Activated CD8-positive, alpha-beta memory T cell treated with anti-CD3 and anti-CD28 coated beads, Interleukin-2, amount 50 U/mL, for 24 hours (primary cell): ENCODE measurements around the gene ZNF615.
A peak's percentile ranks its signal among the peaks of the same experiment; 100 is the strongest.
"Not testable (repeated sequence)": the region's sequence is repeated elsewhere in the genome, so short reads cannot be mapped to it uniquely, and the experiment has no call there.

Experiments
- DNase-seq: peaks from one replicate; pipeline ENCODE4 v3.0.0-alpha.2; 2020; ENCODE audit errors: extremely low read depth

Gene ZNF615

DNA sequence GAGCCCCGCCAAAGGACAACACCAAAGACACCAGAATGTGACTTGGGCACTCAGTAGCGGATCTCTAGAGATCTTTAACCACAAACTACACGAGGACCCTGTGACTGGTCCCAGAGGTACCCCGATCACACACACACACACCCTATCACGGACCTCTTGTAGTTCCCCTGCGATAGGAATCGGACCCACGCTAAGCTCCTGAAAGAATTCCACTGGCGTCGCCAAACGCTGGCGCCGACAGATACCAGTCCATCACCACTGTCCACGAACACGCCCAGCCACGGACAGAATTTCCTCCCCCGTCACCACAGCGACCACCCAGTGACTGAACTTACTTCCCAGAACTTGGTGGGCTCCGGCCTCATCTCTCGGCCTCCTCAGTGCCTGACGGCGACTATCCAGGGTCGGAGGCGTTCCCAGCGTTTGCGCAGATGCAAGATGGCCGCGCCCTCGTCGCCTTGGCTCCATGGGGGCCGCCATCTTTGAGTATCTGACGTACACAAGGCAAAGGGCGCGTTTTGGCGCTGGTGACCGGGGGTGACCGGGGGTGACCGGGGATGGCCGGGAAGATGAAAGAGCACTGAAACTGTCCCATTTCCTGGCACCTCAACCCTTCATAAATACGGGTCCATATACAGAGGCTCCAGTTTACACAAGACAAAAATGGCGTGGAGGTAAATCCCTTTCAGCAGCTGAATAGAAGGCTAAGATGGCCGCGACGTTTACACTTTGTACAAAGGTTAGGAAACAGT, at the start of gene ZNF615:
ZNF615 (minus strand) TSS at position 406 of the 752 bp plus-strand sequence. CDS start 4,500 bp downstream, outside the sequence.
- DNase-seq: peak; percentile 62

DNA sequence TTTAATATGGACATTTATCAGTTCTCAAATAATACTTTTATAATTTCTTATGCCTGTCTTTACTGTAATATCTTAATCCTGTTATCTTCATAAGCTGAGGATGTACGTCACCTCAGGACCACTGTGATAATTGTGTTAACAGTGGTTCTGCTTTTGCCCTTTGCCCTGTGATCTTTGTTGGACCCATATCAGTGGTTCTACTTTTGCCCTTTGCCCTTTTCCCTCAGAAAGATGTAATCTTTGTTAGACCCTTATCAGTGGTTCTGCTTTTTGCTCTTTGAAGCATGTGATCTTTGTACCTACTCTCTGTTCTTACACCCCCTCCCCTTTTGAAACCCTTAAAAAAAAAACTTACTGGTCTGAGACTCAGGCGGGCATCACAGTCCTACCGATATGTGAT, 48.5 kb upstream of the ZNF615 start:
- DNase-seq: not testable (repeated sequence)

DNA sequence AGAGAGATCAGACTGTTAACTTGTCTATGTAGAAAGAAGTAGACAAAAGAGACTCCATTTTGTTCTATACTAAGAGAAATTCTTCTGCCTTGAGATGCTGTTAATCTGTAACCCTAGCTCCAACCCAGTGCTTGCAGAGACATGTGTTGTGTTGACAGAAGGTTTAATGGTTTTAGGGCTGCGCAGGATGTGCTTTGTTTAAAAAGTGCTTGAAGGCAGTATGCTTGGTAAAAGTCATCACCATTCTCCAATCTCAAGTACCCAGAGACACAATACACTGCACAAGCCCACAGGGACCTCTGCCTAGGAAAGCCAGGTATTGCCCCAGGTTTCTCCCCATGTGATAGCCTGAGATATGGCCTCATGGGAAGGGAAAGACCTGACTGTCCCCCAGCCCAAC, 43.7 kb upstream of the ZNF615 start:
- not testable (repeated sequence) for DNase-seq

DNA sequence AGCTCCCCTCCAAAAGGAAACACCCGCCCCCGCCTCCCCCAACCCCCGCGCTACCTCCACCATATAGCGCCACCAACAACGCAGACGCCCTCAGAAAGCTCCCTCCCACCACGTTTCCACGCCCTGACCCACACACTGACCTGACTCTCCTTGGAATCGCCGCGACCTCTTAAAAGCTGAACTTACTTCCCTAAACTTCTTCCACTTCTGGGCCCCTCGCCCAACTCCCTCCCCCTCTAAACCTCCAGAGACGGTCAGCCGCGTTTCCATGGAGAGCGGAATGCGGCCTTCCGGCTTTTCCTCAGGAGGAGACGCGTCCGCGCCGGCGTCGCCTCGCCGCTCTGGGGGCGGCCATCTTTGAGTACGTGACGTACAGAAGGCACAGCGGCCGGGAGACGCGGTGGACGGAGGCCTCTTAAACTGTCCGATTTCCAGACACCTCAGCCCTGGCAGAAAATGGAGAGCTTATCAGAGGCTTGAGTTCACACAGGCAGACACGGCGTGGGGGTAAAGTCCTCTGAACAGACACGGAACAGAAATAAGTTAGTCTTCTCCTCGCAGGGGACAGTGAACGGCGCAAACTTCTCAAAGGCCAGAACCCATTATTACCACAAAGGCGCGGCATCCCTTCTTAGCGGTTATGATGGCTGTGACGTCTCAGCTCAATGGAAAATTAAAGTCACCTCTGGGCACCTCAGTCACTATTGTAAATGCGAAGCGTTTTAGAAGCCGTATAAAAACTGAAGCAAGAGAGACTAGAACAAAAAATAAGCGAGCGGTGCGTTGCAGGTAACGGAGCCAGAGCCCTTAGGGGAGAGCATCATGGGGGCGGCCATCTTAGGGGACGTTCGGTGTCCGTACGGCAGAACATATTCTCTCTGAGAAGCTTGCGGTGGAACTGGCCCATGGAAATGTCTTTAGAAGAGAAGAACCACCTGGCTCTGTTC, 40.8 kb upstream of the ZNF615 start, which contains the start of gene ZNF432:
ZNF432 (minus strand) TSS at position 284 of the 947 bp plus-strand sequence. CDS start 1,970 bp downstream, outside the sequence.
- peak; percentile 56 for DNase-seq

DNA sequence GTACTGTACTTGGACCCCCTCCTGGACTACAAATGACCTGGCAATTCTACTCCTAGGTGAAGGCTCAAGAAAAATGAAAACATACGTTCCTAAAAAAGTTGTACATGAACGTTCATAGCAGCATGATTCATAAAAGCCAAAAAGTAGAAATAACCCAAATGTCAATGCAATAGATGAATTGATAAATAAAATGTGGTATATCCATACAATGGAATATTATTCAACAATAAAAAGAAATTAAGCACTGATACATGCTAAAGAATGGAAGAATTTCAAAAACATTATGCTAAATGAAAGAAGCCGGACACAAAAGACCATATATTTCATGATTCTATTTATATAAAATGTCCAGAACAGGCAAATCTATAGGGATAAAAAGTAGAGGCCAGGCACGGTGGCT, 31.2 kb upstream of the ZNF615 start:
- no peak for DNase-seq

DNA sequence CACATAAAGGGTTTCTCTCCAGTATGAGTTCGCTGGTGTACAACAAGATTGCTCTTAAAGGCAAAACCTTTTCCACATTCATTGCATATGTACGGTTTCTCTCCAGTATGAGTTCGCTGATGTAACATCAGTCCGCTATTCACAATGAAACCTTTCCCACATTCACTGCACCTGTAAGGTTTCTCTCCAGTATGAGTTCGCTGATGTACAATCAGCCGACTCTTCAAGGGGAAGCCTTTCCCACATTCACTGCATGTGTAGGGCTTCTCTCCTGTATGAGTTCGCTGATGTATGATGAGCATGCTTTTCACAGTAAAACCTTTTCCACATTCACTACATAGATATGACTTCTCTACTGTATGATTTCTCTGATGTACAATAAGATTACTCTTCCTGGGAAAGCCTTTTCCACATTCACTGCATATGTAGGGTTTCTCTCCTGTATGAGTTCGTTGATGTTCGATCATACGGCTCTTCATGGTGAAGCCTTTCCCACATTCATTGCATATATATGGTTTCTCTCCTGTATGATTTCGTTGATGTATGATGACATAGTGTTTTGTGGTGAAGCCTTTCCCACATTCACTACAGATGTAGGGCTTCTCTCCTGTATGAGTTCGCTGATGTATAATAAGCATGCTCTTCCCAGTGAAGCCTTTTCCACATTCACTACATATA, 26.2 kb upstream of the ZNF615 start:
- no peak for DNase-seq

DNA sequence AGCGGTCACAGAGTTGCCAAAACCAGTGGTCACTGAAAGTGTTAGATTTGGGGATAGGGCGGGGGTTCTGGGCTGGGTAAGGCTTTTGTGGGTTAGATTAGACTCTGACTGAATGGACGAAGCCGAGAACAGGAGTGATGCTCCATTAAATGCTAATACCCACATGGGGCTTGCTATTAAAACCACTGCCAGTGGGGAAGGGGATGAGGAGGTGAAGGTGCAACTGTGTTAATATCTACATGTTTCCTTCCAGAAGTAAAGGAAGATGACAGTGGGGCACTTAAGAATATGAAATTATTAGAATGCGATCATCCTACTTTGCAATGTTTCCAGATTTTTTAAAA, 20.7 kb upstream of the ZNF615 start:
- no peak for DNase-seq

DNA sequence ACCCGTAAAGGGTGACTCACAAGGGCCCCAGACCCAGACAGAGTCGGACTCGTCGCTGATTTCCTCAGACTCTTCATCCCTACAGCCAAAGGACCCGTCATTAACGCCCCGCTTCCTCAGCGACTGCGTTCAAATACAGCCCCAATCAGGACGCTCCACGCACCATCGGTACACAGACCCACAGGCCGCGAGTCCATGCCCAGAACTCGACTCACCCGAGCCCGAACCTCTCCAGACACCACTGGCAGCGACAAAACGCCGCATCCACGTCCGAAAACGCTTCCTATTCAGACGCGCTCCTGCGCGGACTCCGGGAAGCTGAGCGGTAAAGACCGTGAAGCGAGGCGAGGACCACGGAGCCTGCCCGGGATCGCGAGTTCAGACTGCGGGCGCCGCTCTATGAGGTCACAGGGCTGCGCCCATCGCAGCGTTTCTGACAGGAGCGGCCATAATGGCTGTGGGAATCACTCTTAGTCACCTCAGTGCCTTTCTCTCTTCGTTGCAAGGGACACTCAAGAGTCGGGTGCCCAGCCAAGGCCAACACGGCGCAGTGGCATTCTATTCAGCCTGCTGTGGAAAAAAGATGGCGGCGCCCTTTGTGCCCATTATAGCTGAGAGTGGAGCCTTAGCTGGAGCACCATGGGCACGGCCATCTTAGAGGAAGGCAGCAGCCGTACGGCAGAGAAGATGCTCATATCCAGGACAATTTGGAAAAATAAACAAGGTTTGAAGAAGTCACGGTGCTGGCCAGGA, 20.2 kb upstream of the ZNF615 start, which contains the start of gene ZNF614:
ZNF614 (minus strand) TSS at position 353 of the 753 bp plus-strand sequence. CDS start 2,634 bp downstream, outside the sequence.
- DNase-seq: peak; percentile 70

DNA sequence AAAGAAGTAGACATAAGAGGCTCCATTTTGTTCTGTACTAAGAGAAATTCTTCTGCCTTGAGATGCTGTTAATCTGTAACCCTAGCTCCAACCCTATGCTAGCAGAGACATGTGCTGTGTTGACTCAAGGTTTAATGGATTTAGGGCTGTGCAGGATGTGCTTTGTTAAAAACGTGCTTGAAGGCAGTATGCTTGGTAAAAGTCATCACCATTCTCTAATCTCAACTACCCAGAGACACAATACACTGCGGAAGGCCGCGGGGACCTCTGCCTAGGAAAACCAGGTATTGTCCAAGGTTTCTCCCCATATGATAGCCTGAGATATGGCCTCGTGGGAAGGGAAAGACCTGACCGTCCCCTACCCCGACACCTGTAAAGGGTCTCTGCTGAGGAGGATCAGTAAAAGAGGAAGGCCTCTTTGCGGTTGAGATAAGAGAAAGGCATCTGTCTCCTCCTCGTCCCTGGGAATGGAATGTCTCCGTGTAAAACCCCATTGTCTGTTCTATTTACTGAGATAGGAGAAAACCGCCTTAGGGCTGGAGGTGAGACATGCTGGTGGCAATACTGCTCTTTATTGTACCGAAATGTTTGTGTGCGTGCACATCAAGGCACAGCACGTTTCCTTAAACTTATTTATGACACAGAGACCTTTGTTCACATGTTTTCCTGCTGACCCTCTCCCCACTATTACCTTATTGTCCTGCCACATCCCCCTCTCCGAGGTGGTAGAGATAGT, 18.4 kb upstream of the ZNF615 start:
- not testable (repeated sequence) for DNase-seq

DNA sequence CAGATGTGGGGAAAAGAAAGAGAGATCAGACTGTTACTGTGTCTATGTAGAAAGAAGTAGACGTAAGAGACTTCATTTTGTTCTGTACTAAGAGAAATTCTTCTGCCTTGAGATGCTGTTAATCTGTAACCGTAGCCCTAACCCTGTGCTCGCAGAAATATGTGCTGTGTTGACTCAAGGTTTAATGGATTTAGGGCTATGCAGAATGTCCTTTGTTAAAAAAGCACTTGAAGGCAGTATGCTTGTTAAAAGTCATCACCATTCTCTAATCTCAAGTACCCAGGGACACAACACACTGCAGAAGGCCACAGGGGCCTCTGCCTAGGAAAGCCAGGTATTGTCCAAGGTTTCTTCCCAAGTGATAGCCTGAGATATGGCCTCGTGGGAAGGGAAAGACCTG, 16.5 kb upstream of the ZNF615 start:
- DNase-seq: not testable (repeated sequence)

DNA sequence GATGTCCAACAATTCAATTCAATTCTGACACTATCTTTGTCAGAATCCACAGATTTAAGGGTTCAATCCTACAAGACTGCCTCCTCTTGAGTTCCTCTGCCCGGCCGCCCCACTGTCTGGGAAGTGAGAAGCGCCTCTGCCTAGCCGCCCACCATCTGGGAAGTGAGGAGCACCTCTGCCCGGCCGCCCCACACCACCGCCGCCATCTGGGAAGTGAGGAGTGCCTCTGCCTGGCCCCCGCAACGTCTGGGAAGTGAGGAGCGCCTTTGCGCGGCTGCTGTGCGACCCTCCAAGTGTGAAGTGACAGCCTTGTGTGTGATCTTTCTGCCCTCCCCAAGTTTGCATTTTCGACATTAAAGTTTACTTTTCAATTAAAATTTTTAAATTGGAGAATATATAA, 14.2 kb upstream of the ZNF615 start:
- no peak for DNase-seq

DNA sequence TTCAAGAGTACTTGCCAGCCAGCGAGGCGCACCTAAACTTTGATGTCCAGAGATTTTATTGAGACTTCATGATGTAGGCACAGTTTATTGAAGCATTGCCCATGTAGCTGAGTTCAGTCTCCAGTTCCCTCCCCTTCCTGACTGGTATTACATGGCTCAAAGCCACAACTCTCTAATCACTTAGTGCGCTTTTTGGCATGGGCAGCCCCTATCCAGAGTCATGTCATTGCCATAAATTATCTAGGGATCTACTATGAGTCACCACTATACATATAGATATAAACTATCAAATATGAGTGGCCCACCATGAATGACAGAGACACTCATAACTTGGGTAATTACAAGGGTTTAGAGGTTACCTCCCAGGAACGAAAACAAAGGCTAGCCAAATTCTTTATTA, 12.5 kb upstream of the ZNF615 start:
- DNase-seq: no peak

DNA sequence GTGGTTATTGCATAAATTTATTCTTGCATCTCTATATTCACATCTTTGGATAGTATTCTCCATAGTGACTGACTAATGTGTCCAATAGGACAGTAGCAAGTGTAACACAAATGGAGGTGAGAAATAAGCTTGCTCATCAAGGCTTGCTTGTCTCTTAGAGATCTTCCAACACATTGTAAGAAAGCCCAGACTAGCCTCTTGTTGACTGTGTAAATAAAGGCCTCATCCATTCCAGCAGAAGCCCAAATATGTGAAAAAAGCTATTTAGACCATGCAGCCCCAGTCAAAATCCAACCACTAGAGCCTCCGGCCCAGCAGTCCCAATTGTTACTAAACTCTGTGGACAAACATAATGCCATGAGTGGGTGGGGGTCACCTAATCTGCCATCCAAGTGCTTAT, 2.7 kb upstream of the ZNF615 start:
- DNase-seq: no peak

DNA sequence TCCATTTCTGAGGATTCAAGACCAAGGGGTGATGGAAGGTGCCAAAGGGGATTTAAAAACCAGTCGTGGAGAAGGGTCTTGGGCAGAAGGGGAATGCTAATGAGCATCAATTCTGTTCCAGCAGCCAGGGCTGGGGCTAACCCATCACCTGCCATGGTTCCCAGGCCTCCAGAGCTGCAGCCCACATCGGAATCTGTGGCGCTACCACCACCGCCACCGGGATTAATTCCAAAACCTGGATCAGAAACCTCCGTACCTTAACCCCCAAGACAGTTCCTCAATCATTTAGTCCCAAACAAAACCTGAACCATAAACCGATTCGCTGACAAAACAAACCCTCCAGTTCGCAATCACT, 583 bp downstream of the ZNF615 start:
- no peak for DNase-seq

DNA sequence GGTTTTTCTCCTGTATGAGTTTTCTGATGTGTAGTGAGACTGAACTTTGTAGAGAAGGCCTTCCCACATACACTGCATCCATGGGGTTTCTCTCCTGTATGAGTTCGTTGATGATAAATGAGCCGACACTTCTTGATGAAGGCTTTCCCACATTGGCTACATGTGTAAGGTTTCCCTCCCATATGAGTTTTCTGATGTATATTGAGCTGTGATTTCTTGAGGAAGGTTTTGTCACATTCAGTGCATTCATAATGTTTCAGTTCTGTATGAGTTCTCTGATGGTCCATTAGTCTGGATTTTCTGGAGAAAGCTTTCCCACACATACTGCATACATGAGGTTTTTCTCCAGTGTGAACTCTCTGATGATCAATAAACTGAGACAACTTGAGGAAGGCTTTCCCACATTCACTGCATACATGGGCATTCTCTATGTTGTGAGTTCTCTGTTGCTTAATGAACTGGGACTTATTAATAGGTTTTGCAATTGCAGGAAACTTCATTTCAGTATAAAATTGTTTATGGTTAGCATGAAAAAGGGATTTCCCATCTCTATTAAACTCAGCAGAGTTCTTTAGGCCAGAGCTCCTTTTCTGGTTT, 13.9 kb downstream of the ZNF615 start:
- DNase-seq: no peak

DNA sequence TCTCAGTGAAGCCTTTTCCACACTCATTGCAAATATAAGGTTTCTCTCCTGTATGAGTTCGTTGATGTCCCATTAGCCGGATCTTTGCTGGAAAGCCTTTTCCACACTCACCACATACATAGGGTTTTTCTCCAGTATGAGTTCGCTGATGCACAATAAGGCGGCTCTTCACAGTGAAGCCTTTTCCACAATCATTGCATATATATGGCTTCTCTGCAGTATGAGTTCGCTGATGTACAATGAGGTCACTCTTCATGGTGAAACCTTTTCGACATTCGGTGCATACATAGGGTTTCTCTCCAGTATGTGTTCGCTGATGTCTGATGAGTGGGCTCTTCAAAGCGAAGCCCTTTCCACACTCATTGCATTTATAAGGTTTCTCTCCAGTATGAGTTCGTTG, 14.6 kb downstream of the ZNF615 start:
- DNase-seq: no peak

DNA sequence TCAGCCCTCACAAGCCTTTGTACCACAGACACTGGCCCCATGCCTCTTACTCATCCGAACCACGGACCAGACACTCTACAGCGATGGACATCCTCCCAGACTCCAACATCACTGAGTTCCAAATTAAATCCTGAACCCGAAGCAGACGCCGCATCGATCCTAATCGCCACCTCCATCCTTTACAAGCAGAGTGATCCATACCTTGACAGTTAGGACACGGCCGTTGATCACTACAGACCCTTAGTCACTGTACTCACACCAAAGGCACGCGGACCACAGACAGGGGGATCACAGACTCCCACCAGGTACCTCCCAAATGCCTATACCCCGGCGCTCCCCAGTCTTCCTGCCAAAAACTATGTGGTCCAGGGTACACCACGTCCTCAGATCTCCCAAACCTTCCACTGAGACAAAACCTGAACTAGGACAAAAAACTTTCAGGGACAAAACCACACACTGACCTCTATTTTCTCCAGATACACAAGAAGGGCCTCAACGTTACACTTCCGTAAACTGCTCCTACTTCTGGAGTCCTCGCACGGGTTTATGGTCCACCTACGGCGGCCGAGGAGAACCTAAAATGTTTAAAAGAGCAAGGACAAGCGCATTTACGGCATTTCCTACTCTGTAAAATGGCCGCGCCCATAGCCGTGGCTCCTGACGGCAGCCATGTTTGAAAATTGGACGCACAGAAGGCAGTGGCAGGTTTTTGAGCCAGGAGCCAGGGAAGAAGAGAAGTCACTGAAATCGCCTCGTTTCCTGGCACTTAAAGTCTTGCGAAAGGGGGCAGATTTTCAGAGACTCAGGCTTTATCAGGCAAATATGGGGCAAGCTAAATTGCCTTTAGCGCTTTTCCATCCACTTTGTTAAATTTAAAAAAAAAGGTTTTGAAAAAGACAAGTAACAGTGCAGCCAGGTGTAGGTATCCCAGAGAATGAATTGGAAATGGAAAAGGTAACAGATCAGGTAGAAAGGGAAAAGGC, 21.4 kb downstream of the ZNF615 start, which contains the start of gene ZNF350:
ZNF350 (minus strand) TSS at position 532 of the 983 bp plus-strand sequence. CDS start 12,480 bp downstream, outside the sequence.
- peak; percentile 75 for DNase-seq

DNA sequence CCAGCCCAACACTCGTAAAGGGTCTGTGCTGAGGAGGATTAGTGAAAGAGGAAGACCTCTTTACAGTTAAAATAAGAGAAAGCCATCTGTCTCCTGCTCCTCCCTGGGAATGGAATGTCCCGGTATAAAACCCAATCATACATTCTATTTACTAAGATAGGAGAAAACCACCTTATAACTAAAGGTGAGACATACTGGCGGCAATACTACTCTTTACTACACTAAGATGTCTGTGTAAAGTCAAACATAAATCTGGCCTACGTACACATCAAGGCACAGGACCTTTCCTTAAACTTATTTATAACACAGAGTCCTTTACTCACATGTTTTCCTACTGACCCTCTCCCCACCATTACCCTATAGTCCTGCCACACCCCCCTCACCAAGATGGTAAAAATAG, 24.6 kb downstream of the ZNF615 start:
- DNase-seq: no peak

DNA sequence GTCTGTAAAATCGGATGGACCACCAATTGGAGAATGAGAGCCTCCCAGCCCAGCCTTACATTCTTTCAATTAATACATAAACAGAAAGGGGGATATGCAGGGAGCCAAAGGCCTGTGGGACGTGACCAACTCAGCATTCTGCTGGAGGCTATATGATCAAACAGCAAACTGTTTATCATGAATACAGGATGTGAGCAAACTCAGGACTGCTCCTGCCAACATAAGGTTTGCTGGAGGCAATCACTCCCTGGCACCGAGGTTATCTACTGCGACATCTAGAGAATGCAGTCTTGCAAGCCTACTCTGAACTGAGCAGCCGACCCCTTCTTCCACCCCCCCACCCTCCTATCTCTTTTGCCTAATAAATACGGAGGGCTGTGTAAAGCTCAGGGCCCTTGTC, 27.1 kb downstream of the ZNF615 start:
- DNase-seq: not testable (repeated sequence)
